ENCODE results near the gene CLDN25.
"Not testable (repeated sequence)": the region's sequence is repeated elsewhere in the genome, so short reads cannot be mapped to it uniquely, and the experiment has no call there.

GRCh38 chr11:113763040-113763439, 16.6 kb upstream of the CLDN25 start:
- TF ChIP-seq ZFP1 (CRISPR knock-in tag; IDR thresholded peaks at IDR 0.05); POLR2A (IDR thresholded peaks at IDR 0.05; ENCODE audit: insufficient read depth in 1 of 2, low read depth in 2 of 2, low read length in 2 of 2); ZNF552 (CRISPR knock-in tag; IDR thresholded peaks at IDR 0.05; ENCODE audit: borderline replicate concordance); ETV6 (CRISPR knock-in tag; conservative IDR thresholded peaks at IDR 0.05); ZNF350 (CRISPR knock-in tag; IDR thresholded peaks at IDR 0.05; ENCODE audit: borderline replicate concordance, low read depth); FOXM1 (CRISPR knock-in tag; IDR thresholded peaks at IDR 0.05); CTCF (CRISPR knock-in tag; IDR thresholded peaks at IDR 0.05); ZNF510 (CRISPR knock-in tag; IDR thresholded peaks at IDR 0.05; ENCODE audit: low read depth); NCOA2 (CRISPR knock-in tag; IDR thresholded peaks at IDR 0.05); MAX (IDR thresholded peaks at IDR 0.05); SALL2 (CRISPR knock-in tag; IDR thresholded peaks at IDR 0.05): not testable (repeated sequence)
